ENCODE measurements around the gene PDE4D.
"Not testable (repeated sequence)": the region's sequence is repeated elsewhere in the genome, so short reads cannot be mapped to it uniquely, and the experiment has no call there.

The PDE4D gene

GRCh38 chr5:59587489-59588337, 305.8 kb downstream of the PDE4D start:
- DNase-seq (ENCODE audit: low spot score): peak; percentile 12
- no peak for FAIRE-seq

DNA sequence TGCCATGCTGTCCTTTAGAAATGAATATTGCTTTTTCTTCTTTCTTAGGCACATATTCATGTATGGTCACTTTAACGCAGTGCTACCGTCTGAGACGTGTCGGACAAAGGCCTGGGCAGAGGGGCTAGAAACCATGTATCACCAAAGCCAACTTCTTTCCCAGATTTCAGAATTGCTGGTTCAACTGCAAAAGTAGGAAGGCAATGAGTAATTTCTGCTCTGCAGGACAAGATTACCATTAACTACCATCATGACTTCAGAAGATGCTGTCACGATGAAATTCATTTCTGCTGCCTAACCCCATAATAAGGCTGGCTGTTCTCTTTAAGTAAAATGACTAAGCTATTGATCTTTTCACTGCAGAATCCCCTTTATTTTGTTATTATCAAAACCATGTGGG, 306.7 kb downstream of the PDE4D start:
- DNase-seq (ENCODE audit: low spot score): no peak
- FAIRE-seq: no peak

GRCh38 chr5:59584858-59585846, 308.4 kb downstream of the PDE4D start:
- no peak for DNase-seq (ENCODE audit: low spot score)
- no peak for FAIRE-seq

- DNase-seq (ENCODE audit: low spot score) (no peak), FAIRE-seq (no peak)
Measured at GRCh38 chr5:59583810-59584562, 309.5 kb downstream of the PDE4D start.

GRCh38 chr5:59583151-59583809, 310.2 kb downstream of the PDE4D start:
- DNase-seq (ENCODE audit: low spot score): no peak
- FAIRE-seq: no peak

GRCh38 chr5:59582746-59583145, 310.8 kb downstream of the PDE4D start:
- FAIRE-seq: no peak
- no peak for DNase-seq (ENCODE audit: low spot score)

DNA sequence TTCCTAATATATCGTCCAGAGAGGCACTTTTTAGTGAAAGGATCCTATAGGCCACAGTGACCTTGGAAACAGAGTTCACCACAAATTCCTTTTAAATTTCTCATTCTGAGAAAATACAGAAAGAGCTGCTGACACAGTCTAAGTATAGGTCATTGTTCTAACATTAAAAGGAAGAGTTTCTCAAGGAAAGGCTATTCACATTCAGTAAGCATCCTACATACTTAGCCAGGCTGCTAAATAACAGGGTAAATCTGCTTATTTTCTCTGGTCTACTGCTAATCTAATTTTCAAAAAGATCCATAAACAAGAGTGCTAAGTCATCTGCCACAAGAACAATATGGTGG, 313.7 kb downstream of the PDE4D start:
- no peak for DNase-seq (ENCODE audit: low spot score)
- FAIRE-seq: no peak

GRCh38 chr5:59579101-59579823, 314.3 kb downstream of the PDE4D start:
- no peak for FAIRE-seq
- DNase-seq (ENCODE audit: low spot score): no peak

GRCh38 chr5:59577485-59577884, 316.0 kb downstream of the PDE4D start:
- DNase-seq (ENCODE audit: low spot score): no peak
- FAIRE-seq: no peak

DNA sequence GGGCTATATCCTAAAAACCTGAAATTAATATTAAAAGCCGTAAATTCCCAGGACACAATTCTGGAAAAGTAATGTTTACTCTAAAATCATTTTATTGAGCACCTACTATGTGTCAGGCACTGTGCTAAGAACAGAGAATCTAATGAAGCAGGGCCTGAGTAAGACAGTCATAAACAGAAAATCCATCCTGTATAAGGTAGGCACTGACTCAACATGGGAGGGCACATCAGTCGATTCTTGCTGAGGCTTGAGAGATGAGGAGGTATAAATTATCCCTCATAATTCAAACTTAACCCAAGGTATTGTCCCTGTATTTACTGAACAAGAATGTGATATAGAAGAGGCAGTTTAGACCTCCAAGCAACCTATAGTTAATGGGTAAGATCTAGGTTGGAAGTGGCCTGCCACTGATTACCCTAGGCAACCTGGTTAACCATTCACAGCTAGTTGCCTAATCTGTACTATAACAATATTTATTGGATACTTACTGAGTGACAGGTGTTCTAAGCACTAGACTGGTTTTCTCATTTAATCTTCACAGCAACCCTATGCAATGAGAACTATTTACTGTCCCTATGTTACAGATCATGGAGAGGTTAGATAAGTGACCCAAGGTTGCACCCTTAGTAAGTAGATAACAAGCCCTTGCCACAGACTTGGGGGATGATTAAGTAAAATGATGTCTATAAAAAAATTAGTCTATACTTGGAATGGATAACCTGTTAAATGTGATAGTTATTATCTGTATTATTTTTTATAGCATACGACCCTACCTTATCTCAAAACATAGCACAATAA, 317.7 kb downstream of the PDE4D start:
- FAIRE-seq (no peak), DNase-seq (ENCODE audit: low spot score) (no peak)

DNA sequence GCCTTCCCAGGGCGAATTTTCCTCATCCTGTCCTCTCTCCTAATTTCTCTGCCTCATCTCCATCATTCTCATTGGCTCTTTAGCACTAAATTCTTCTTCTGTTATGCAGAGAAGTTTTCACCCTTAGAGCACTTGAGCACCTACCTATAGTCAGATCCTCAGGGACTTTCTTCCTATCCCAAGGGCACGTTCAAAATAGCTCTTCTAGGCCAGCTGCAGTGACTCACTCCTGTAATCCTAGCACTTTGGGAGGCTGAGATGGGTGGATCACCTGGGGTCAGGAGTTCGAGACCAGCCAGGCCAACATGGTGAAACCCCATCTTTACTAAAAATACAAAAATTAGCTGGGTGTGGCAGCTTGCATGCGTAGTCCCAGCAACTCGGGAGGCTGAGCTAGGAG, 320.0 kb downstream of the PDE4D start:
- not testable (repeated sequence) for DNase-seq (ENCODE audit: low spot score); FAIRE-seq

DNA sequence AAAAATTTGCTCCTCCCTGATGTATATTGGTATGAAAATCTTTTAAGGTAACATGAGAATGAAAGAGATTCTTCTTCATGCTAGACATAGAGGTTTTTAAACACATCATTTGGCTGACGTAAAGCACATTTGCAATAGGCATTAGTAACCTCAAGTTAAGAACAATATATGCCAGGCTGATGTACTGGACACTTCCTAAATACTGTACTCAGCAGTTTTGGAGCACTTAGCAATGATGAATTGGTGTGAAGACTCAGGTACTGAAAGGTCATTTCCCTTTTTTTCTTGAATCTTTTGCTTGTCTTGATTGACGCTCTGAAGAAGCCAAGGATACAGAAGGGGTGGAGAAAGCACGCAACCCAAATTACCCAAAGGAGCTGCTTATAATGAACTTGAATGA, 322.5 kb downstream of the PDE4D start:
- DNase-seq (ENCODE audit: low spot score) (no peak), FAIRE-seq (no peak)

GRCh38 chr5:59569608-59570334, 323.8 kb downstream of the PDE4D start:
- FAIRE-seq: no peak
- DNase-seq (ENCODE audit: low spot score): no peak

- FAIRE-seq: no peak
- DNase-seq (ENCODE audit: low spot score): no peak
Measured at GRCh38 chr5:59569158-59569557, 324.4 kb downstream of the PDE4D start.

DNA sequence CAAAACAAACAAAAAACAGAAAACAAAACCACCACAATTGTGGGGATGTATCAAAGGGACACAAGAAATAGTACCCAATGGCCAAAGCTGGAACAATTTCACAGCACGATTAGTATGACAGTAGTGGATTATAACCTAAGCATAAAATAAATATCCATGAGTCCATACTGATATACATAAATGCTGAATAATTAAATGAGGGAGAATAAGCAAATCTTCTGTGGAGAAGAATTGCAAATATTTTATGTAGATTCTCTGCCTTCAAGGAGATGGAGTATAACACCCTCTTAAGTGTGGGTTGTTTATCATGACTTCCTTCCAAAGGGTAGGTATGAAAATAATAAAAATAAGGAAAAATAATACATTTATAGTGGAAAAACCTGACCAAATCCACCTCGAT, 325.4 kb downstream of the PDE4D start:
- DNase-seq (ENCODE audit: low spot score) (no peak), FAIRE-seq (no peak)

- no peak for FAIRE-seq
- no peak for DNase-seq (ENCODE audit: low spot score)
Measured at GRCh38 chr5:59565551-59565950, 328.0 kb downstream of the PDE4D start.

DNA sequence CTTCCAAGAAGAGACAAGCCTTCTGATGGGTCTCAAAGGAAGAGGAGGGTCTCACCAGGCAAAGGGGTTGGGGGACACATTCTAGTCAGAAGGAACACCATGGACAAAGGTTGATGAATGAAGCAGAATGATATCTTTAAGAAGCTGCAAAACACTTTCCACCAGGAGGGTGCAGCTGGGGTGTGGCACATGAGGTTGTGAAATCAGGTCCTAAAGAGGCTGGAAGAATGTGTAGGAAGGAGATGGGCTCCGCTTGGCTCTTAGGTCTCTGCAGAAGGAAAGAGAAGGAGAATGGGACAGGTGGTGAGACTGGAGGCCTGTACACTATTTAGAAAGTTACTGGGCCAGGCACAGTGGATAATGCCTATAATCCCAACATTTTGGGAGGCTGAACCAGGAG, 328.6 kb downstream of the PDE4D start:
- FAIRE-seq (no peak), DNase-seq (ENCODE audit: low spot score) (no peak)

- DNase-seq (ENCODE audit: low spot score) (peak; percentile 27), FAIRE-seq (no peak)
Measured at GRCh38 chr5:59562756-59563389, 330.7 kb downstream of the PDE4D start.

Measured in RCC 7860 (cell line).